ENCODE data around the gene NKG7. TPM values are rescaled to one million over a fixed set of nuclear protein-coding genes. Genes with fewer than 3 reads are reported as not detected.

Gene NKG7
- total and polyA plus RNA-seq, 2 of the 13 experiments (the other 11 are each of a cell fraction or from before 2014, with no cell fraction given): 0.40 TPM; not detected in 1

DNA sequence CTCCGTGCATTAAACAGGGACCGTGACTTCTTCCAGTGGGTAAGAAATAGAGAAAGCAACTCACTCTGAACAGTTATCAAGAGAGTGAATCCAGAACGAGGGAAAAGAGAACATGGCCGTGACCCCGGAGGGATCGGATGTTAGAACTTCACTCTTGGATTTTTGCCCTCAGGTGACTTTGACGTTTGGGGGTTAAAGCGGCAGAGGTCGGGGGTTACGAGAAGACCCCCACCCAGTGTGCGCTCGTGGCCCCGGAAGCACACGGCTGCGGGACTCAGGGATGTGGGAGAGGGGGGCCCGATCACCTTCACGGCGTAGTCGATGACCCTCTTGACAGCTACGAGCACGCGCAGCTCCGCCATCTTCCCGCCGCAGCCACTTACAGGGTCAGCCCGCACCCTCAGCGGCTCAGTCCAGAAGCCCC is 6.5 kb downstream of the NKG7 start, which contains the start of gene ETFB (continued):
- TF ChIP-seq PRDM15 (CRISPR knock-in tag; IDR thresholded peaks at IDR 0.05) (0 out of 2 replicates have a peak, but pooled peaks have one; percentile 63), ZNF777 (CRISPR knock-in tag; IDR thresholded peaks at IDR 0.05) (no peak; the same call in 1 of the 2 replicates), HHEX (CRISPR knock-in tag; IDR thresholded peaks at IDR 0.05) (no peak), YY1 (IDR thresholded peaks at IDR 0.05; ENCODE audit: insufficient read depth, insufficient replicate concordance, low read depth, low read length) (peak; percentile 90), BORCS8-MEF2B (CRISPR knock-in tag; IDR thresholded peaks at IDR 0.05) (no peak), THAP9 (CRISPR knock-in tag; IDR thresholded peaks at IDR 0.05; ENCODE audit: borderline replicate concordance) (no peak), ZSCAN29 (CRISPR knock-in tag; conservative IDR thresholded peaks at IDR 0.05) (no peak), ZNF441 (CRISPR knock-in tag; IDR thresholded peaks at IDR 0.05; ENCODE audit: borderline replicate concordance) (no peak), NR2C2 (CRISPR knock-in tag; IDR thresholded peaks at IDR 0.05; ENCODE audit: borderline replicate concordance) (peak; percentile 52; the same call in 1 of the 2 replicates), ASH2L (IDR thresholded peaks at IDR 0.05; ENCODE audit: insufficient read length, low read depth, low read length) (peak; percentile 14), STAT5B (CRISPR knock-in tag; IDR thresholded peaks at IDR 0.05) (no peak), ZNF430 (CRISPR knock-in tag; IDR thresholded peaks at IDR 0.05) (peak; percentile 25; the same call in 1 of the 2 replicates), ZNF224 (CRISPR knock-in tag; IDR thresholded peaks at IDR 0.05) (no peak), HNF1A (IDR thresholded peaks at IDR 0.05; ENCODE audit: low read depth) (0 out of 2 replicates have a peak, but pooled peaks have one; percentile 7), HNF1A (CRISPR knock-in tag; IDR thresholded peaks at IDR 0.05; ENCODE audit: borderline replicate concordance) (no peak)
- TF ChIP-seq, protein P1, sequence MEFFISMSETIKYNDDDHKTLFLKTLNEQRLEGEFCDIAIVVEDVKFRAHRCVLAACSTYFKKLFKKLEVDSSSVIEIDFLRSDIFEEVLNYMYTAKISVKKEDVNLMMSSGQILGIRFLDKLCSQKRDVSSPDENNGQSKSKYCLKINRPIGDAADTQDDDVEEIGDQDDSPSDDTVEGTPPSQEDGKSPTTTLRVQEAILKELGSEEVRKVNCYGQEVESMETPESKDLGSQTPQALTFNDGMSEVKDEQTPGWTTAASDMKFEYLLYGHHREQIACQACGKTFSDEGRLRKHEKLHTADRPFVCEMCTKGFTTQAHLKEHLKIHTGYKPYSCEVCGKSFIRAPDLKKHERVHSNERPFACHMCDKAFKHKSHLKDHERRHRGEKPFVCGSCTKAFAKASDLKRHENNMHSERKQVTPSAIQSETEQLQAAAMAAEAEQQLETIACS (CRISPR knock-in tag; IDR thresholded peaks at IDR 0.05): peak; percentile 59; the same call in 1 of the 2 replicates
- TF ChIP-seq, protein P2, sequence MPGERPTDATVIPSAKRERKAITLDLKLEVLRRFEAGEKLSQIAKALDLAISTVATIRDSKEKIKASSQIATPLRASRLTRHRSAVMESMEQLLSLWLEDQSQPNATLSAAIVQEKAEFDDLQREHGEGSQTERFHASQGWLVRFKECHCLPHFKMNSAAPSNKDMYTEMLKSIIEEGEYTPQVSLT (CRISPR knock-in tag; IDR thresholded peaks at IDR 0.05; ENCODE audit: borderline replicate concordance, low read depth): no peak

Measured in HepG2 (cell line).